Measurements from ENCODE around the gene OR4L1.
"Not testable (repeated sequence)": the region's sequence is repeated elsewhere in the genome, so short reads cannot be mapped to it uniquely, and the experiment has no call there.

OR4L1 gene

GRCh38 chr14:20059745-20060144, at the start of gene OR4L1:
Gene OR4L1, plus strand, starts transcription at chr14:20060045. Its CDS starts 0 bp downstream, at chr14:20060045.
- no peak for DNase-seq

GRCh38 chr14:20019257-20019865, 40.5 kb upstream of the OR4L1 start, which contains the start of gene OR4K14:
Gene OR4K14, minus strand, starts transcription at chr14:20019307. Its CDS starts 4,114 bp downstream, at chr14:20015193.
- DNase-seq, result no peak

- DNase-seq, result no peak
Observed at GRCh38 chr14:20031058-20031457, 28.8 kb upstream of the OR4L1 start.

- DNase-seq, result no peak
Observed at GRCh38 chr14:20035449-20035848, 24.4 kb upstream of the OR4L1 start.

- no peak for DNase-seq
Observed at GRCh38 chr14:20035938-20036337, 23.9 kb upstream of the OR4L1 start, which contains the start of gene OR4K13. Gene OR4K13, minus strand, starts transcription at chr14:20036038. Its CDS starts 1,280 bp downstream, at chr14:20034758.

- DNase-seq, result no peak
Observed at GRCh38 chr14:20044243-20044642, 15.6 kb upstream of the OR4L1 start.

GRCh38 chr14:20048202-20048601, 11.6 kb upstream of the OR4L1 start:
- no peak for DNase-seq

GRCh38 chr14:20092050-20092449, 32.2 kb downstream of the OR4L1 start:
- DNase-seq, result no peak

GRCh38 chr14:20093442-20093841, 33.6 kb downstream of the OR4L1 start:
- no peak for DNase-seq

GRCh38 chr14:20098926-20099770, 39.3 kb downstream of the OR4L1 start:
- not testable (repeated sequence) for DNase-seq

GRCh38 chr14:20110438-20110837, 50.6 kb downstream of the OR4L1 start, which contains the start of gene OR4K17:
Gene OR4K17, plus strand, starts transcription at chr14:20110739. Its CDS starts 6,761 bp downstream, at chr14:20117500.
- DNase-seq, result no peak
